Muscle of leg (tissue), 11 donors: ENCODE measurements around the gene FUCA2. TPM values are rescaled to one million over a fixed set of nuclear protein-coding genes. Genes with fewer than 3 reads are reported as not detected.

Source experiments
- DNase-seq: peaks from one replicate; pipeline ENCODE4 v3.0.0; 2013
- H3K27ac ChIP-seq: one replicate; pipeline ENCODE4 v1.5.1; 2013; ENCODE audit warnings: mild to moderate bottlenecking, low read length, control low read depth
- H3K27me3 ChIP-seq: one replicate; pipeline ENCODE4 v1.6.1; 2013; ENCODE audit warnings: low read length; ENCODE audit not compliant: control insufficient read depth, insufficient read depth
- H3K36me3 ChIP-seq: one replicate; pipeline ENCODE4 v1.6.1; 2013; ENCODE audit warnings: low read length; ENCODE audit not compliant: control insufficient read depth, insufficient read depth
- H3K4me1 ChIP-seq: one replicate; pipeline ENCODE4 v1.6.1; 2013; ENCODE audit warnings: low read length; ENCODE audit not compliant: control insufficient read depth, insufficient read depth
- H3K4me3 ChIP-seq: one replicate; pipeline ENCODE4 v1.5.1; 2013; ENCODE audit warnings: low read length, control low read depth
- H3K9me3 ChIP-seq: replicated peaks from 2 replicates; pipeline ENCODE4 v1.6.1; 2013; ENCODE audit warnings: low read depth, low read length; ENCODE audit not compliant: control insufficient read depth
- WGBS: methylation state at CpG from one replicate; pipeline ENCODE4 v1.1.5; 2013; ENCODE audit warnings: missing lambda C conversion rate; ENCODE audit not compliant: insufficient coverage; 5-methylcytosine and 5-hydroxymethylcytosine counted together
- polyA plus RNA-seq, 8 donors: library from polyadenylated mRNA; unstranded; fragments of 120-200 nt; gene quantifications; one replicate each; pipeline versions ENCODE4 v1.2.1 to v1.2.3, GENCODE V29; 2013; ENCODE audit warnings: inconsistent platforms in 1 of 8, low replicate concordance in 1 of 8; ENCODE audit not compliant: insufficient read length in 8 of 8, insufficient read depth in 1 of 8
- total RNA-seq: library from RNA; stranded (reverse); fragments of 120-200 nt; gene quantifications from one replicate; pipeline ENCODE4 v1.2.4, GENCODE V29; 2013

FUCA2 gene
- total and polyA plus RNA-seq, 9 donors = 22.2 to 34.9 (median 25.7) TPM

DNA sequence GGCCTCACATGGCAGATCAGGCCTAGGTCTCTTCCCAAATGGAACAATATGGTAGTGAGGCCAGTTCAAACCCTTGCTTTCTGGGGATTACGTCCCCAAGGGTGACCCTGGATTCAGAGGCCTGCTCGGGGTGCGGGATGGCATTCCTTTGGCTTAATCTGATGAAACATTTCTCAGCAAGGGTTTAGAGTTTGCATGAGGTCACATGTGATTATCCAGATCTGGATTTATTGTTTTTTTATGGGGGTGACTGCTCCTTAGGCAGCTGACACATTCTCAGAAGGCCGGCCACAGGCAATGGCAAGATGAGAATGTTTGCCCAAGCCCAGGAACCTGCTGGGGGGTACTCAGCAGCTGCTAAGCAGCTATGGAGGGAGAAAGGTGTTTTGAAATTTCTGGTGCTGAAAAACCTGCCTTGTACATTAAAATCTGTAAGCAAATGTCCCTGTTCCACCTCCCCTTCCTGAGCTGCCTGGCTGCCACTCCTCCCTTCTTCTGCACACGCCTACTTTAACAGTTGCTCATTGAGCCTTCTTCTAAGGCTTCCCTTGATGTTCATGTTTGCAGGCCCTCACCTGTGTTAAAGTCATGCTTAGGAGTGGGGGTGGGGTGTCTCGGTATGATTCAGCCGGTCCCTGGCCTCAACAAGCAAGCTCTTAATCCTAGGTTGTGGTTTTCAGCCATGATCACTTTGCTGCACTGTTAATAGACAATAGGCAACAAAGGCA lies 37.9 kb upstream of the FUCA2 start:
- Histone ChIP-seq H3K27ac (no peak overlapping the region), H3K27me3 (no peaks in the 10 kb centered on the region), H3K36me3 (no peaks in the 10 kb centered on the region), H3K4me1 (no peaks in the 10 kb centered on the region), H3K4me3 (no peak overlapping the region), H3K9me3 (no peaks in the 10 kb centered on the region)
- WGBS = 93% methylated on average over 5 of the region's 7 CpGs
- DNase-seq = no peak

DNA sequence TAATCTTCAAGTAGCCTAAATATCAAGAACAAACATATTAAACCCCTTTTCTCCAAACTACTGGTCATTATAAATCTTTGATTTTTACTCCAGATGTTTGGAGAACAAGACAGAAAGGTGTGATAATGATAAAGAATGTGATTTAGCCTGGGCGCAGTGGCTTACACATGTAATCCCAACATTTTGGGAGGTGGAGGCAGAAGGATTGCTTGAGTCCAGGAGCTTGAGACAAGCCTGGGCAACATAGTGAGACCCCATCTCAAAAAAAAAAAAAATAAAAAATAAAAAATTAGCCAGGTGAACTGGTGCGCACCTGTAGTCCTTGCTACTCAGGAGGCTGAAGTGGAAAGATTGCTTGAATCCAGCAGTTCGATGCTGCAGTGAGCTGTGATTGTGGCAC lies 35.1 kb upstream of the FUCA2 start:
- Histone ChIP-seq H3K4me1 (no peaks in the 10 kb centered on the region), H3K4me3 (no peak overlapping the region), H3K36me3 (no peaks in the 10 kb centered on the region), H3K27me3 (no peaks in the 10 kb centered on the region), H3K27ac (no peak overlapping the region), H3K9me3 (no peaks in the 10 kb centered on the region)
- no peak for DNase-seq
- WGBS = 100% methylated on average over 2 of the region's 3 CpGs

DNA sequence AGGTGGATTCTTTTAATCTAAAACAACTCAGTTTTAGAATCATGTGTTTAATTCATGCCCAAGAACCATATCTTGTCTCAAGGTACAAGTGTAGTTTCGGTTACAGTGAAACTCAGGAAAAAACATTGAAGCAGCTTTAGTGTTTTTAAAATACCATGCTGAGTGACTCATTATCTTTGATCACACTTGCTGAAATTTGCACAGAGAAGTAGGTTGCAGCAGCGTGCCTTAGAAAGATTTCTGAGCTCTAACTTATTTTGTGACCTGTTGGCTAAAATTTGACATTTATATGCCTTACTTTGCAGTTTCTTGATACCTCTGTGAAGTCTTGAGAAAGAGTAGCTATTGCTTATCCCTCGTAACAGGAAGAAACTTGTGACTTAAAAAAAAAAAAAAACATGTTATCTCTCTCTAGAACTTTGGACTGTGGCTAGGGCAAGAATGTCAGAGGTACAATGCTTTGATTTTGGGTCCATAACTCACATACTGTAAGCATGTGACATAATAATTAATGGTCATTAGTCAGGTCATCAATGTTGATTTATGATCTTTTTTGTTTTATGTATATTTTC lies 34.5 kb upstream of the FUCA2 start:
- Histone ChIP-seq H3K27ac (no peak overlapping the region), H3K9me3 (no peaks in the 10 kb centered on the region), H3K27me3 (no peaks in the 10 kb centered on the region), H3K4me1 (no peaks in the 10 kb centered on the region), H3K36me3 (no peaks in the 10 kb centered on the region), H3K4me3 (no peak overlapping the region)
- no CpG with 5 or more reads among the region's 3 CpGs for whole genome bisulfite sequencing
- no peak for DNase-seq

DNA sequence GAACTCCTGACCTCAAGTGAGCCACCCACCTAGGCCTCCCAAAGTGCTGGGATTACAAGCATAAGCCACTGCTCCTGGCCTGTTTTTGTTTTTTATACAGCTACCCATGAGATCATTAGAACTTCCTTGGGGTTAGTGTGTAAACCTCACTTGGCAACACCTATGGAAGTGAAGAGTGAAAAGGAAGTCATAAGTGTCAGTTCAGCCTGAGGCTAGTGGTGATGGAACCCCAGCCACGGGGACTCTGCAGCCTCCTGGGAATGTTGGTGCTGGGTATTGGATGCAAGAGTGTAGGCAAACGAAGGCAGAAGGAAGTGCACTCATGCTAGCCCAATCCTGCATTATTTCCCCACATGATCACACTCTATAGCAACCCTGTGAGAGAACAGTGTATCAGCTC lies 33.6 kb upstream of the FUCA2 start:
- H3K4me3 ChIP-seq = no peak overlapping the region

DNA sequence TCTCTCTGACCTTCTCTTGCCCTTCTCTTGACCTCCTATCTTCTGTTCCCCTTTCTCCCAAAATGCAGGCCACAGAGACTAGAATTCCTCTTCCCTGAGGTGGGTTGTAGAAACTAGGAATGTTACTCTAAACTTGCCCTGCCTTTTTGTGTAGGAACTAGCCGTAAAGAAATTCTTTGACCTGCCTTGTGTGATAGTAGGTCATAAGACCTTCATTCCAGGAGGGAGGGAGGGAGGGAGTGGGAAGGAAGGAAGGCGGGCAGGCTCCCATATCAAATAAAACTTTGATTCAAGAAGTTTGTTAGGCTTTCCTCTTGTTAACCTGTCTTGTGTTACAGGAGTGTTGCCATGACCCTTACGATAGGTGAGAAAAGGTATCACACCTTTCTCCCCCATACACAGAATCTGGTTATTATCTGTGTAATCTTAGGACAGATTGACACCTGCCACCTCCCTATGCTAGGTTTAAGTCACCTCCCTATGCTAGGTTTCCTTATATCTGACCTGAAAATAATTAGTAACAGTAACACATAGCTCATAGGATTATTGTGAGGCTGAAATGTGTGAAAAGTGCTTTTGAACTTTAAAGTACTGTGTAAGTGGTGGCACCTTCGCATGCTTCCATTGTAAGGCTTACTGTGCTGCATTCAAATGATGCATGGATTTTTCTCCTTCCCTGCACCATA lies 32.6 kb upstream of the FUCA2 start:
- H3K4me3 ChIP-seq = no peak overlapping the region
- DNase-seq = no peak
- H3K27me3 ChIP-seq = no peaks in the 10 kb centered on the region
- H3K36me3 ChIP-seq = no peaks in the 10 kb centered on the region
- no peaks in the 10 kb centered on the region for H3K9me3 ChIP-seq
- WGBS = no CpG with 5 or more reads among the region's 4 CpGs
- no peaks in the 10 kb centered on the region for H3K4me1 ChIP-seq
- H3K27ac ChIP-seq = no peak overlapping the region

More for the DNA sequence above, 33.6 kb upstream of the FUCA2 start:
- WGBS = no CpG with 5 or more reads among the region's 2 CpGs
- Histone ChIP-seq H3K27ac (no peak overlapping the region), H3K27me3 (no peaks in the 10 kb centered on the region), H3K36me3 (no peaks in the 10 kb centered on the region), H3K4me1 (no peaks in the 10 kb centered on the region), H3K9me3 (no peaks in the 10 kb centered on the region)
- no peak for DNase-seq

DNA sequence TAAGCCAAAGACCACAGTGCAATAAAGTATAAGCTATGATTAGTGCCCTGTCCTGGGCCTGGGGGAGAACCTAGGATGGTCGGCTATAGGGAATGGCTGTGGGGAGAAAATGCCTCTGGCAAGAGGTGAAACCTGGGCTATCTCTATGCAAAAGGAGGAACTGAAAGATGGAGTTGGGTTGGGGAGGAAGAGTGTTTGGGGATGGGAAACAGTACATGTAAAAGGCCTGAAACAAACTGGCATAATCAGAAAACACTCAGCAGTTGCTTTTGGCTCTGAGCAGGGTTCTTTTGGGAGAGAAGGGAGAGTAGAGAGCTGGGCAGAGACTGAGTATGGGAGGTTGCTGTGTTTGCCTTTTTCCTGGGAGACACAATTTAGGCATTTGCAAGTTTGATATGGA lies 31.9 kb upstream of the FUCA2 start:
- DNase-seq = no peak

DNA sequence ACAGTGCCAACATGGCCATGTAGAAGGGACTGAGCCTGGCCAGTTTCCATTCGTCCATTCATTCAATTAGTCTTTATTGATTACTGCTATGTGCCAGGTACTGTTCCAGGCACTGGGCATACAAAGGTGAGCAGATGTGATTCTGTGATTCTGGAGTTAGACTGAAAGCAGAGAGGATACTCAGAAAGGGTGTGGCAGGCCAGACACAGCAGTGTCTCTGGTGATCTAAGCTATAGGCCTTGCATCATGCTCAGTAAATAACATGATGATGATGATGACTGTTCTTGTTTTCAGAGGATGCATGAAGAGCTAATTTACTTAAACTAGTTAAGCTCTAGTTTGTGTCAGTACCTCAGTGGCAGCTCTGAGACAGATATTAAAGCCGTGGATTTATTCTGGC lies 31.4 kb upstream of the FUCA2 start:
- H3K9me3 ChIP-seq = no peaks in the 10 kb centered on the region
- H3K27ac ChIP-seq = no peak overlapping the region
- H3K4me1 ChIP-seq = peaks cover under 1% of the 10 kb centered on the region
- no peak overlapping the region for H3K4me3 ChIP-seq
- no CpG with 5 or more reads among the region's 2 CpGs for WGBS
- H3K27me3 ChIP-seq = no peaks in the 10 kb centered on the region
- DNase-seq = no peak
- no peaks in the 10 kb centered on the region for H3K36me3 ChIP-seq

More for the DNA sequence above, 31.9 kb upstream of the FUCA2 start:
- 75% methylated on average over 1 of the region's 1 CpG for WGBS
- Histone ChIP-seq H3K36me3 (no peaks in the 10 kb centered on the region), H3K9me3 (no peaks in the 10 kb centered on the region), H3K4me3 (no peak overlapping the region), H3K4me1 (no peaks in the 10 kb centered on the region), H3K27ac (no peak overlapping the region), H3K27me3 (no peaks in the 10 kb centered on the region)

DNA sequence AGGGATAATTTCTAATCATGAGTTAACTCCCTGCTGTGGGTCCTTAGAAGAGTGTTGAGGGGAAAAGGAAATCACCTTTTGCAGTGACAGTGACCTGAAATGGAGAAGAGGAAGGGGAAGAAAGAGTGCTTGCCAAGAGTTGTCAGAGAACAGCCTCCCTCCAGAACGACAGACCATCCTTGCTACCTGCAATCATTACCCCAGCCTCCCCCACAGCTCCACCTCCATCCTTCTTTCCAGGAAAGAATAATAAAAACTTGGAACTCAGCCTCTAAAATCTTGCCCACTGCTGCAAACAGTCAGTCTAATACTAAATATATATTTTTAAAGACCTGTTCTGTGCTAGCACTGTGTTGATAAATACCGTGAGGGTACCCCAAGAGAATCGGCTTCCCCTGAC lies 28.7 kb upstream of the FUCA2 start:
- H3K9me3 ChIP-seq = no peaks in the 10 kb centered on the region
- WGBS = no CpG with 5 or more reads among the region's 3 CpGs

DNA sequence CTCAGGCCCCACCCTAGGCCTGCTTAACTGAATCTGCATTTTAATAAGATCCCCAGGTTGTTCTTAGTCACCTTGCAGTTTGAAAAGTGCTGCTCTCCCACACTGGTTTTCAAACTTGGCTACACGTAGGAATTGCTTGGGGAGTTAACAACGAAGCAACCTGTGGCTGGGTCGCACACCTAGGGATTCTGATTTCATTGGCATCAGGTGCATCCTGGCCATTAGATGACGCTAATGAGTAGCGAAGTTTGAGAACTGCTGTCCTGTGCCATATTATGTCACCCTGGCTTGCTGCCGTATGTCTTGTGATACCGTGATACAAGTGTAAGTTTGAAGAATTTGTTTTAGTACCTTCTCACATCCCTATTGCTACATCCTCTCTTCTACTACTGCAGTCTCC lies 28.2 kb upstream of the FUCA2 start:
- DNase-seq = no peak
- Histone ChIP-seq H3K9me3 (no peaks in the 10 kb centered on the region), H3K4me1 (peaks cover 6% of the 10 kb centered on the region), H3K4me3 (no peak overlapping the region), H3K36me3 (no peaks in the 10 kb centered on the region), H3K27ac (no peak overlapping the region), H3K27me3 (no peaks in the 10 kb centered on the region)
- 54% methylated on average over 4 of the region's 7 CpGs for WGBS

More for the DNA sequence above, 28.7 kb upstream of the FUCA2 start:
- no peak overlapping the region for H3K27ac ChIP-seq
- DNase-seq = no peak
- H3K4me3 ChIP-seq = no peak overlapping the region
- H3K27me3 ChIP-seq = no peaks in the 10 kb centered on the region
- H3K36me3 ChIP-seq = no peaks in the 10 kb centered on the region
- H3K4me1 ChIP-seq = peaks cover 6% of the 10 kb centered on the region

DNA sequence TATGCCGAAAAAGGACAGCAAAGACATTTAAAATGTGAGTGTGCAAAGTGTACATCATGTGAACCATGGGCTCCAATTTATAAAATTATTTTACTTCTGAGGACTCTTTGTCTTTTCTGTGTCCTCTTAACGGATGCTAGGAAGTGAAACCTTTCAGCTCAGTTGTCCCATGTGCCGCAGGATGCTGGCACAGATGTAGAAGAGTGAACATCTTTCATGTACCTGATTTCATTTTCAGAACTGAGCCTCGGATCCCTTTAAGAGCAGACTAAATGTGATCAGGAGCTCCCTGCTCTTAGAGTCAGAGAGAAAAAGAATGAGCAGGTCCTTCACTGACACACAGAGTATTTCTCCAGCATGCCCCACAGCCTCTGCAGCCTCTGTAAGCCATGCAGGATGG lies 27.6 kb upstream of the FUCA2 start:
- WGBS = 85% methylated on average over 4 of the region's 4 CpGs
- no peaks in the 10 kb centered on the region for H3K36me3 ChIP-seq
- no peak overlapping the region for H3K27ac ChIP-seq
- no peak overlapping the region for H3K4me3 ChIP-seq
- H3K4me1 ChIP-seq = peaks cover 6% of the 10 kb centered on the region
- DNase-seq = no peak
- H3K27me3 ChIP-seq = no peaks in the 10 kb centered on the region
- H3K9me3 ChIP-seq = no peaks in the 10 kb centered on the region
